ENCODE data around the gene ALDOB. TPM values are rescaled to one million over a fixed set of nuclear protein-coding genes. Genes with fewer than 3 reads are reported as not detected.

The ALDOB gene
- total RNA-seq: not detected in 2 replicates

GRCh38 chr9:101435601-101436079 is at the start of gene ALDOB:
ALDOB (minus strand) TSS chr9:101435774; CDS start chr9:101430887, 4,887 bp downstream.

GRCh38 chr9:101398068-101398929 is 37.3 kb downstream of the ALDOB start, which contains the start of the genes MRPL50 and ZNF189:
MRPL50 (minus strand) TSS chr9:101398618; CDS start chr9:101398592, 26 bp downstream.
ZNF189 (plus strand) TSS chr9:101398851; CDS start chr9:101399157, 306 bp downstream.

GRCh38 chr9:101384873-101385536 is 50.6 kb downstream of the ALDOB start, which contains the start of gene BAAT:
BAAT (minus strand) TSS chr9:101385006; CDS start chr9:101371404, 13,602 bp downstream.

Other genes with a start within 250 kb of the ALDOB start
- gene BAAT, start 50.8 kb downstream of the ALDOB start, total RNA-seq: under 0.01 TPM in 1 of 2 replicates, not detected in the other
- 8.6 and 9.1 TPM in 2 replicates for gene MRPL50, start 37.2 kb downstream of the ALDOB start, total RNA-seq
- 6.7 and 7.4 TPM in 2 replicates for gene ZNF189, start 36.9 kb downstream of the ALDOB start, total RNA-seq
- 18.3 and 19.2 TPM in 2 replicates for gene RNF20, start 98.1 kb upstream of the ALDOB start, total RNA-seq
- gene PPP3R2, start 159.2 kb upstream of the ALDOB start, total RNA-seq: not detected in 2 replicates